GM12892 (cell line): Measurements from ENCODE around the gene MYO5A.

Source experiments
- POLR2A ChIP-seq: IDR thresholded peaks from 2 replicates; pipeline ENCODE4 v1.6.1; 2011; ENCODE audit warnings: low read depth, low read length, control low read depth
- POLR2AphosphoS5 ChIP-seq: IDR thresholded peaks from 2 replicates; pipeline ENCODE4 v1.6.1; 2011; ENCODE audit warnings: low read depth, low read length, control low read depth
- TAF1 ChIP-seq: IDR thresholded peaks from 2 replicates; pipeline ENCODE4 v1.6.1; 2011; ENCODE audit warnings: low read depth, mild to moderate bottlenecking, control low read depth, low read length, borderline replicate concordance

DNA sequence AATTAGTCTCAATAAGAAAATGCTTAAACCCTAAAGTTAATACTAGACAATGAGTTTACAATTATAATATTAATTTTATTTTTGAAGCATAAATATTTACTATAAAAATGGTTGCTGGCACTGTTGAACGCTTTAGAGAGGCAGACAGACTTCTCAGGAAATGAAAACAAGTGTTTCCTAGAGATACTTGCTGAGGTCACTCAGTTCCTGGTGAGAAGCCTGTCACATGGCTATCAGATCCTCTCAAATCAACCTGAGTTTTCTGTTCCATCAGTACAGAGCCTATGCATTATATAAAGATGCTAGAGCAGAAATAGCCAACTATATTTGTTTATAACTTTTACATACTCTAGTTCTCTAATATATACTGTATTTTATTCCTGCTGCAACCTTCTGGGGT is 109.2 kb downstream of the MYO5A start:
- TF ChIP-seq TAF1 (no peak), POLR2A (no peak), POLR2AphosphoS5 (no peak)
